H9 (cell line): ENCODE data around the gene MORC1. TPM values are rescaled to one million over a fixed set of nuclear protein-coding genes. Genes with fewer than 3 reads are reported as not detected.

Source experiments
- DNase-seq: peaks from one replicate; pipeline ENCODE4 v3.0.0-alpha.2; 2017
- H2AFZ ChIP-seq: one replicate; pipeline ENCODE4 v1.6.1; 2013; ENCODE audit warnings: mild to moderate bottlenecking, low read length, control low read depth, moderate library complexity
- H2AK5ac ChIP-seq: 2 replicates; pipeline ENCODE4 v1.6.1; 2013; ENCODE audit warnings: low read length, control low read depth, mixed read lengths; ENCODE audit not compliant: insufficient read length
- H2BK120ac ChIP-seq: one replicate; pipeline ENCODE4 v1.6.1; 2013; ENCODE audit warnings: low read depth, mild to moderate bottlenecking, low read length, control low read depth, inconsistent platforms; ENCODE audit not compliant: poor library complexity, severe bottlenecking
- H2BK12ac ChIP-seq: 2 replicates; pipeline ENCODE4 v1.6.1; 2013; ENCODE audit warnings: low read length, control low read depth, mixed read lengths, low read depth; ENCODE audit not compliant: insufficient read length
- H2BK15ac ChIP-seq: 2 replicates; pipeline ENCODE4 v1.6.1; 2013; ENCODE audit warnings: low read depth, low read length, control low read depth
- H2BK20ac ChIP-seq: one replicate; pipeline ENCODE4 v1.6.1; 2013; ENCODE audit warnings: low read depth, mild to moderate bottlenecking, low read length, control low read depth, inconsistent platforms; ENCODE audit not compliant: poor library complexity, severe bottlenecking
- H2BK5ac ChIP-seq: 2 replicates; pipeline ENCODE4 v1.6.1; 2013; ENCODE audit warnings: low read length, control low read depth, mixed read lengths; ENCODE audit not compliant: insufficient read length
- H3K14ac ChIP-seq: 2 replicates; pipeline ENCODE4 v1.6.1; 2013; ENCODE audit warnings: low read length, control low read depth; ENCODE audit not compliant: insufficient read depth
- H3K18ac ChIP-seq: 2 replicates; pipeline ENCODE4 v1.6.1; 2013; ENCODE audit warnings: low read depth, mild to moderate bottlenecking, mixed read lengths, low read length, control low read depth; ENCODE audit not compliant: insufficient read length
- H3K23ac ChIP-seq: 2 replicates; pipeline ENCODE4 v1.6.1; 2013; ENCODE audit warnings: low read length, control low read depth, mixed read lengths, low read depth; ENCODE audit not compliant: insufficient read length
- H3K23me2 ChIP-seq: 2 replicates; pipeline ENCODE4 v1.6.1; 2013; ENCODE audit warnings: low read depth, mild to moderate bottlenecking, mixed read lengths, low read length, control low read depth; ENCODE audit not compliant: insufficient read length, poor library complexity, severe bottlenecking
- H3K27ac ChIP-seq: 2 replicates; pipeline ENCODE4 v1.5.1; 2013; ENCODE audit warnings: low read length, control low read depth, mixed read lengths, low read depth; ENCODE audit not compliant: insufficient read length
- H3K27me3 ChIP-seq: 2 replicates; pipeline ENCODE4 v1.6.1; 2013; ENCODE audit warnings: low read length, control low read depth, inconsistent platforms; ENCODE audit not compliant: insufficient read depth
- H3K4ac ChIP-seq: 2 replicates; pipeline ENCODE4 v1.6.1; 2013; ENCODE audit warnings: low read depth, mild to moderate bottlenecking, control low read depth, inconsistent platforms, low read length, moderate library complexity
- H3K4me1 ChIP-seq: 2 replicates; pipeline ENCODE4 v1.6.1; 2013; ENCODE audit warnings: low read length, control low read depth, inconsistent platforms; ENCODE audit not compliant: insufficient read depth
- H3K4me2 ChIP-seq: 2 replicates; pipeline ENCODE4 v1.6.1; 2013; ENCODE audit warnings: low read length, control low read depth, mixed read lengths; ENCODE audit not compliant: insufficient read length, insufficient read depth
- H3K56ac ChIP-seq: 2 replicates; pipeline ENCODE4 v1.6.1; 2013; ENCODE audit warnings: low read depth, mild to moderate bottlenecking, mixed read lengths, low read length, control low read depth; ENCODE audit not compliant: insufficient read length
- H3K79me1 ChIP-seq: 2 replicates; pipeline ENCODE4 v1.6.1; 2013; ENCODE audit warnings: low read depth, mild to moderate bottlenecking, moderate library complexity, low read length, control low read depth, inconsistent platforms; ENCODE audit not compliant: insufficient read depth, poor library complexity, severe bottlenecking
- H3K79me2 ChIP-seq: 2 replicates; pipeline ENCODE4 v1.6.1; 2013; ENCODE audit warnings: low read length, control low read depth, inconsistent platforms; ENCODE audit not compliant: insufficient read depth
- H3K9ac ChIP-seq: 2 replicates; pipeline ENCODE4 v1.6.1; 2013; ENCODE audit warnings: low read length, control low read depth, mixed read lengths; ENCODE audit not compliant: insufficient read length; ENCODE audit errors: extremely low read depth
- H3K9me3 ChIP-seq: one replicate; pipeline ENCODE4 v1.6.1; 2013; ENCODE audit warnings: low read depth, low read length, inconsistent platforms; ENCODE audit not compliant: control insufficient read depth
- H3T11ph ChIP-seq: one replicate; pipeline ENCODE4 v1.6.1; 2013; ENCODE audit warnings: mild to moderate bottlenecking, low read length, control low read depth, inconsistent platforms
- H4K20me1 ChIP-seq: one replicate; pipeline ENCODE4 v1.6.1; 2013; ENCODE audit not compliant: control insufficient read depth, insufficient read length, insufficient read depth
- H4K5ac ChIP-seq: 2 replicates; pipeline ENCODE4 v1.6.1; 2013; ENCODE audit warnings: low read depth, mild to moderate bottlenecking, mixed read lengths, low read length, control low read depth; ENCODE audit not compliant: insufficient read length
- H4K8ac ChIP-seq: replicated peaks from 2 replicates; pipeline ENCODE4 v1.6.1; 2013; ENCODE audit warnings: low read length, control low read depth, mixed read lengths, low read depth; ENCODE audit not compliant: insufficient read length
- H4K91ac ChIP-seq: 2 replicates; pipeline ENCODE4 v1.6.1; 2013; ENCODE audit warnings: low read depth, mild to moderate bottlenecking, moderate library complexity, mixed read lengths, low read length, control low read depth; ENCODE audit not compliant: insufficient read length
- H3K27ac Mint-ChIP-seq, 3 experiments: 2 replicates in 2 of 3; 3 replicates in 1 of 3; pipeline ENCODE4 v1.8.0; 2020 to 2021; ENCODE audit warnings: mixed read lengths in 3 of 3, mild to moderate bottlenecking in 1 of 3, moderate library complexity in 1 of 3
- H3K27me3 Mint-ChIP-seq: 2 replicates; pipeline ENCODE4 v1.8.0; 2021; ENCODE audit warnings: low read depth, mild to moderate bottlenecking, moderate library complexity, mixed read lengths
- H3K36me3 Mint-ChIP-seq, 3 experiments: 2 replicates in 2 of 3; 3 replicates in 1 of 3; pipeline ENCODE4 v1.8.0; 2020 to 2021; ENCODE audit warnings: low read depth in 3 of 3, mixed read lengths in 3 of 3; ENCODE audit not compliant: insufficient read depth in 1 of 3
- H3K4me1 Mint-ChIP-seq, 2 experiments: 2 replicates each; pipeline ENCODE4 v1.8.0; 2020; ENCODE audit warnings: mixed read lengths in 2 of 2
- H3K4me3 Mint-ChIP-seq, 2 experiments: 2 replicates in 1 of 2; 3 replicates in 1 of 2; pipeline ENCODE4 v1.8.0; 2020 to 2021; ENCODE audit warnings: mild to moderate bottlenecking in 2 of 2, mixed read lengths in 2 of 2, moderate library complexity in 1 of 2
- H3K9me3 Mint-ChIP-seq, 2 experiments: 2 replicates in 1 of 2; 3 replicates in 1 of 2; pipeline ENCODE4 v1.8.0; 2020; ENCODE audit warnings: mild to moderate bottlenecking in 2 of 2, mixed read lengths in 2 of 2, moderate library complexity in 1 of 2
- WGBS: extraction: QIAGEN DNeasy Blood & Tissue Kit; methylation state at CpG from one replicate; pipeline ENCODE4 v1.1.7; 2013; ENCODE audit warnings: missing lambda C conversion rate, low lambda C conversion rate, mixed read lengths; ENCODE audit not compliant: insufficient read length; ENCODE audit errors: extremely low coverage; 5-methylcytosine and 5-hydroxymethylcytosine counted together
- total RNA-seq: library from RNA; stranded (reverse); gene quantifications from 2 replicates; pipeline ENCODE4 v1.2.1, GENCODE V29; 2021
- TF ChIP-seq, protein P1 (sequence below): fragments of 200-600 bp; sonication (generic); conservative IDR thresholded peaks from 3 replicates; pipeline ENCODE4 v1.8.0; 2021; ENCODE audit warnings: antibody characterized with exemption, mild to moderate bottlenecking

MORC1 gene
- total RNA-seq, 1 experiment from 2014 or later = not detected

DNA sequence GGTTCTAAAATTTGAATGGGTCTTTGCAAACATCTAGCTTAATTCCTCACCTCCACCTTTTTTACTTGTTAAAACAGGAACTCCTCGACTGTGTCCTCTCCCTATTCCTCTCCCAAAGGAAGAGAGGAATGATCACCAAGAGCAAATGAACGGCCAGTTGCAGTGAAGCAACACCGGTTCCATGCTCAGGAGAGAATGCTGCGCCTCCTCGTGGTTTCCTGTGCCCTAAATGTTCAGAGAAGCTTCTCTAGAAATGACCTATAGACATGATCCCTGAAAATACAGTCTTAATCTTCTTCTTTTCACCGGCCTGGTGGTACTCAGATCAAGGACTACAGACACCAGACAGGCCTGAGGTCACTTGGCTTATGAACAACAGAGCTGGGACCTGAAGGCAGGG is 99.1 kb downstream of the MORC1 start:
- H3K79me2 ChIP-seq = no peaks in the 10 kb centered on the region
- H3K18ac ChIP-seq = no peak overlapping the region
- H4K5ac ChIP-seq = no peak overlapping the region
- no peaks in the 10 kb centered on the region for H3K9me3 Mint-ChIP-seq
- H3K27ac ChIP-seq = no peak overlapping the region
- no peaks in the 10 kb centered on the region for H3K27me3 Mint-ChIP-seq
- no peaks in the 10 kb centered on the region for H3K36me3 Mint-ChIP-seq
- H4K91ac ChIP-seq = no peak overlapping the region
- H3K4me1 Mint-ChIP-seq = peaks cover 0 to 3% of the 10 kb centered on the region in 2 experiments; a peak in 1 of 4 replicates
- no peak overlapping the region for H3T11ph ChIP-seq
- no peak overlapping the region for H2BK12ac ChIP-seq
- no peak overlapping the region for H2BK20ac ChIP-seq
- no peak overlapping the region for H4K8ac ChIP-seq
- no peak overlapping the region for H3K56ac ChIP-seq
- no peak overlapping the region for H3K9ac ChIP-seq
- no peak overlapping the region for H3K27ac Mint-ChIP-seq
- no peak overlapping the region for H2AFZ ChIP-seq
- no peak overlapping the region for H2BK120ac ChIP-seq
- no peaks in the 10 kb centered on the region for H3K9me3 ChIP-seq
- H3K4ac ChIP-seq = no peak overlapping the region
- no peaks in the 10 kb centered on the region for H3K23me2 ChIP-seq
- DNase-seq = peak; percentile 43
- H3K4me1 ChIP-seq = no peaks in the 10 kb centered on the region
- no peak overlapping the region for H2BK15ac ChIP-seq
- TF ChIP-seq, protein P1, sequence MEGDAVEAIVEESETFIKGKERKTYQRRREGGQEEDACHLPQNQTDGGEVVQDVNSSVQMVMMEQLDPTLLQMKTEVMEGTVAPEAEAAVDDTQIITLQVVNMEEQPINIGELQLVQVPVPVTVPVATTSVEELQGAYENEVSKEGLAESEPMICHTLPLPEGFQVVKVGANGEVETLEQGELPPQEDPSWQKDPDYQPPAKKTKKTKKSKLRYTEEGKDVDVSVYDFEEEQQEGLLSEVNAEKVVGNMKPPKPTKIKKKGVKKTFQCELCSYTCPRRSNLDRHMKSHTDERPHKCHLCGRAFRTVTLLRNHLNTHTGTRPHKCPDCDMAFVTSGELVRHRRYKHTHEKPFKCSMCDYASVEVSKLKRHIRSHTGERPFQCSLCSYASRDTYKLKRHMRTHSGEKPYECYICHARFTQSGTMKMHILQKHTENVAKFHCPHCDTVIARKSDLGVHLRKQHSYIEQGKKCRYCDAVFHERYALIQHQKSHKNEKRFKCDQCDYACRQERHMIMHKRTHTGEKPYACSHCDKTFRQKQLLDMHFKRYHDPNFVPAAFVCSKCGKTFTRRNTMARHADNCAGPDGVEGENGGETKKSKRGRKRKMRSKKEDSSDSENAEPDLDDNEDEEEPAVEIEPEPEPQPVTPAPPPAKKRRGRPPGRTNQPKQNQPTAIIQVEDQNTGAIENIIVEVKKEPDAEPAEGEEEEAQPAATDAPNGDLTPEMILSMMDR = peak; percentile 28; the same call in 1 of the 3 replicates
- H3K79me1 ChIP-seq = no peaks in the 10 kb centered on the region
- no peak overlapping the region for H3K14ac ChIP-seq
- no peaks in the 10 kb centered on the region for H3K27me3 ChIP-seq
- no peak overlapping the region for H3K23ac ChIP-seq
- H4K20me1 ChIP-seq = no peaks in the 10 kb centered on the region
- H2BK5ac ChIP-seq = no peak overlapping the region
- H3K4me3 Mint-ChIP-seq = no peak overlapping the region
- no peak overlapping the region for H2AK5ac ChIP-seq
- H3K4me2 ChIP-seq = no peak overlapping the region
- WGBS = no CpG with 5 or more reads among the region's 6 CpGs
